Astrocyte (in vitro differentiated cells and primary cell): Measurements from ENCODE around the gene NTM. TPM values are rescaled to one million over a fixed set of nuclear protein-coding genes. Genes with fewer than 3 reads are reported as not detected.

Experiments
- DNase-seq: peaks from one replicate; pipeline ENCODE4 v3.0.0-alpha.2; 2010; ENCODE audit warnings: low read depth
- FAIRE-seq: peaks from 2 replicates; lab custom pipeline; 2011; peaks lifted over from hg19 to GRCh38; lab: Jason Lieb, UNC
- H2AFZ ChIP-seq: 2 replicates; pipeline ENCODE4 v1.6.0; 2012; ENCODE audit warnings: low read depth, low read length, inconsistent platforms
- H3K27ac ChIP-seq: 2 replicates; pipeline ENCODE4 v1.5.1; 2011; ENCODE audit warnings: low read depth, low read length, inconsistent platforms
- H3K27me3 ChIP-seq: 2 replicates; pipeline ENCODE4 v1.6.0; 2011; ENCODE audit warnings: low read length, inconsistent platforms; ENCODE audit not compliant: insufficient read depth
- H3K36me3 ChIP-seq: 2 replicates; pipeline ENCODE4 v1.5.1; 2011; ENCODE audit warnings: low read length, inconsistent platforms; ENCODE audit not compliant: insufficient read depth
- H3K4me1 ChIP-seq: 2 replicates; pipeline ENCODE4 v1.5.1; 2011; ENCODE audit warnings: low read length, inconsistent platforms; ENCODE audit not compliant: insufficient read depth
- H3K4me2 ChIP-seq: 2 replicates; pipeline ENCODE4 v1.6.0; 2012; ENCODE audit warnings: low read length, inconsistent platforms
- H3K4me3 ChIP-seq: 2 replicates; pipeline ENCODE4 v1.5.1; 2011; ENCODE audit warnings: low read depth, mild to moderate bottlenecking, low read length, inconsistent platforms; ENCODE audit not compliant: insufficient read depth
- H3K79me2 ChIP-seq: 2 replicates; pipeline ENCODE4 v1.6.0; 2012; ENCODE audit warnings: mild to moderate bottlenecking, low read length, inconsistent platforms; ENCODE audit not compliant: insufficient read depth
- H3K9ac ChIP-seq: 2 replicates; pipeline ENCODE4 v1.6.0; 2012; ENCODE audit warnings: mild to moderate bottlenecking, low read length, inconsistent platforms
- H3K9me3 ChIP-seq: 2 replicates; pipeline ENCODE4 v1.5.1; 2012; ENCODE audit warnings: low read depth, mild to moderate bottlenecking, low read length, inconsistent platforms; ENCODE audit not compliant: insufficient read depth
- H4K20me1 ChIP-seq: 2 replicates; pipeline ENCODE4 v1.6.0; 2012; ENCODE audit warnings: low read length, inconsistent platforms; ENCODE audit not compliant: insufficient read depth
- H3K27ac Mint-ChIP-seq: one replicate; pipeline ENCODE4 v1.8.0; 2021; ENCODE audit warnings: mild to moderate bottlenecking, mixed read lengths; ENCODE audit not compliant: unreplicated experiment
- H3K27me3 Mint-ChIP-seq: one replicate; pipeline ENCODE4 v1.8.0; 2021; ENCODE audit warnings: low read depth, mixed read lengths; ENCODE audit not compliant: unreplicated experiment
- H3K36me3 Mint-ChIP-seq: one replicate; pipeline ENCODE4 v1.8.0; 2021; ENCODE audit warnings: low read depth, mixed read lengths; ENCODE audit not compliant: unreplicated experiment
- H3K4me1 Mint-ChIP-seq: one replicate; pipeline ENCODE4 v1.8.0; 2021; ENCODE audit warnings: low read depth, mixed read lengths; ENCODE audit not compliant: unreplicated experiment
- H3K4me3 Mint-ChIP-seq: one replicate; pipeline ENCODE4 v1.8.0; 2021; ENCODE audit warnings: mild to moderate bottlenecking, moderate library complexity, mixed read lengths; ENCODE audit not compliant: unreplicated experiment
- H3K9me3 Mint-ChIP-seq: one replicate; pipeline ENCODE4 v1.8.0; 2021; ENCODE audit warnings: mild to moderate bottlenecking, mixed read lengths; ENCODE audit not compliant: unreplicated experiment
- CTCF ChIP-seq: IDR thresholded peaks from 2 replicates; pipeline ENCODE4 v1.5.1; 2011; ENCODE audit warnings: low read depth, mild to moderate bottlenecking, inconsistent platforms, low read length, moderate library complexity; ENCODE audit not compliant: insufficient read depth
- EZH2 ChIP-seq: IDR thresholded peaks from 2 replicates; pipeline ENCODE4 v1.6.1; 2012; ENCODE audit warnings: mild to moderate bottlenecking, low read length, inconsistent platforms; ENCODE audit not compliant: insufficient read depth
- total RNA-seq: library from RNA; stranded (reverse); gene quantifications from 2 replicates; pipeline ENCODE4 v1.2.1, GENCODE V29; 2021

Gene NTM
- total RNA-seq, 1 donor from 2014 or later: 98.2 TPM

- H3K4me1 ChIP-seq: peaks cover 42% of the 10 kb centered on the region
- no peak overlapping the region for H3K9ac ChIP-seq
- H3K36me3 Mint-ChIP-seq: peaks cover 13% of the 10 kb centered on the region
- no peaks in the 10 kb centered on the region for H3K9me3 ChIP-seq
- no peak overlapping the region for H3K4me3 ChIP-seq
- H3K27ac ChIP-seq: no peak overlapping the region
- no peak for TF ChIP-seq EZH2
- TF ChIP-seq CTCF: no peak
- no peaks in the 10 kb centered on the region for H3K27me3 Mint-ChIP-seq
- H3K36me3 ChIP-seq: no peaks in the 10 kb centered on the region
- H3K27ac Mint-ChIP-seq: no peak overlapping the region
- H2AFZ ChIP-seq: no peak overlapping the region
- no peaks in the 10 kb centered on the region for H3K27me3 ChIP-seq
- no peaks in the 10 kb centered on the region for H3K9me3 Mint-ChIP-seq
- H4K20me1 ChIP-seq: no peaks in the 10 kb centered on the region
- H3K4me3 Mint-ChIP-seq: no peak overlapping the region
- H3K4me2 ChIP-seq: no peak overlapping the region
- H3K79me2 ChIP-seq: peaks cover 45% of the 10 kb centered on the region
- no peak for FAIRE-seq
- peaks cover 45% of the 10 kb centered on the region for H3K4me1 Mint-ChIP-seq
- no peak for DNase-seq
Observed at GRCh38 chr11:132116516-132116915, 746.1 kb downstream of the NTM start.

GRCh38 chr11:132118661-132119060 lies 748.2 kb downstream of the NTM start:
- no peak overlapping the region for H3K4me3 Mint-ChIP-seq
- TF ChIP-seq EZH2: no peak
- no peak for TF ChIP-seq CTCF
- peaks cover 10% of the 10 kb centered on the region for H3K36me3 Mint-ChIP-seq
- Histone ChIP-seq H3K27me3 (no peaks in the 10 kb centered on the region), H3K4me1 (peaks cover 26% of the 10 kb centered on the region), H3K4me2 (no peak overlapping the region), H3K36me3 (no peaks in the 10 kb centered on the region), H3K9me3 (no peaks in the 10 kb centered on the region), H3K79me2 (peaks cover 50% of the 10 kb centered on the region), H4K20me1 (no peaks in the 10 kb centered on the region), H3K9ac (no peak overlapping the region), H3K27ac (no peak overlapping the region), H3K4me3 (no peak overlapping the region), H2AFZ (no peak overlapping the region)
- no peaks in the 10 kb centered on the region for H3K9me3 Mint-ChIP-seq
- no peak for FAIRE-seq
- no peaks in the 10 kb centered on the region for H3K27me3 Mint-ChIP-seq
- no peak for DNase-seq
- peaks cover 30% of the 10 kb centered on the region for H3K4me1 Mint-ChIP-seq
- no peak overlapping the region for H3K27ac Mint-ChIP-seq

- H3K27ac ChIP-seq: no peak overlapping the region
- no peak overlapping the region for H3K9ac ChIP-seq
- Mint-ChIP-seq H3K27ac (no peak overlapping the region), H3K9me3 (peaks cover 4% of the 10 kb centered on the region), H3K4me1 (peaks cover 27% of the 10 kb centered on the region), H3K36me3 (peaks cover 10% of the 10 kb centered on the region), H3K4me3 (no peak overlapping the region), H3K27me3 (no peaks in the 10 kb centered on the region)
- no peak for TF ChIP-seq EZH2
- no peak for TF ChIP-seq CTCF
- no peaks in the 10 kb centered on the region for H3K27me3 ChIP-seq
- DNase-seq (no peak), FAIRE-seq (no peak)
- H3K36me3 ChIP-seq: no peaks in the 10 kb centered on the region
- no peak overlapping the region for H2AFZ ChIP-seq
- H4K20me1 ChIP-seq: no peaks in the 10 kb centered on the region
- H3K9me3 ChIP-seq: no peaks in the 10 kb centered on the region
- H3K4me1 ChIP-seq: peaks cover 22% of the 10 kb centered on the region
- peaks cover 51% of the 10 kb centered on the region for H3K79me2 ChIP-seq
- H3K4me2 ChIP-seq: no peak overlapping the region
- no peak overlapping the region for H3K4me3 ChIP-seq
Observed at GRCh38 chr11:132119573-132119972, 749.2 kb downstream of the NTM start.
